ENCODE measurements around the gene SAMD8.

The SAMD8 gene

GRCh38 chr10:75111365-75111906, at the start of gene SAMD8:
Gene SAMD8 (plus strand): TSS chr10:75111656. CDS start chr10:75150529, 38,873 bp downstream.
- H3K4me3 ChIP-seq (ENCODE audit: low read length), result peak within 1 kb of the TSS; percentile 86
- TF ChIP-seq CTCF (IDR thresholded peaks at IDR 0.05; ENCODE audit: insufficient read depth, low read depth, low read length, missing control alignments), result peak; percentile 13
- peak; percentile 95 for DNase-seq (ENCODE audit: low read depth)

DNA sequence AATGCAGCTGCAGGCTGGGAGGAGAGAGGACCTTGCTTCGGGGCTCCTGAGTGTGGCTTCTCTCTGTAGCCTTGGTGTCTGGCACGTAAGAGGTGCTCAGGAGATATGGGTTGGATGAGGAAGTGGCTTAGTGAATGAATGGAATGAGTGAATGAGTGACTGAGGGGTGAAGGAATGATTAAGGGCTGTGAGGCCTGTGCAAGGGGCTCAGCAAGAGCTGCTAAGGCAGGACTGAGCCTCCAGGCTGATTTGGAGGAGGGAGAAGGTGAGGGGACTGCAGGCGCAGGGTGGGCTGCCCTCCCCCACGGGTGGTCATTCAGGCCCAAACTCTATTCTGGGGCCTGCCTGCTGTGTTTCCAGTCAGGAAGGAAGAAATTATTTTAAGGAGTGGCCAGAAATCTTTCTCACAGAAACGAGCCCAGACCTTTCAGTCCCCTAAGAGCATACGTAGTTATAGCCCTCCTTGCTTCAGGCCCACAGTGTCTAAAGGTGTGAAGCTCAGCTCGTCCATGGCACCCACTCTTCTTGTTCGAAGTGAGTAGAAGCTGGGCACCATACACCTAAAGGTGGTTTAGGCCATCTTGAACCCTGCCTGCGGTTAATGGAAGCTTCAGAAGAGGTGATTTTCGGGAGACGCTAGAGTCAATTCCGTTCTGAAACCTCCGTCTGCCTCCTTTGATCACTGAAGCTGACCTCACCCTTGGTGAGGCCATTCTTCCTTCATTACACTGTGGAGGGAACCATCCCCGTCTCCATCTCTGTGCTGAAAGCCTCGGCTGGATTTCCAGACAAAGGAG, 49.5 kb upstream of the SAMD8 start:
- TF ChIP-seq CTCF (IDR thresholded peaks at IDR 0.05; ENCODE audit: insufficient read depth, low read depth, low read length, missing control alignments), result no peak
- no peak overlapping the region for H3K4me3 ChIP-seq (ENCODE audit: low read length)
- DNase-seq (ENCODE audit: low read depth), result no peak

GRCh38 chr10:75062506-75063299, 48.8 kb upstream of the SAMD8 start:
- no peak for TF ChIP-seq CTCF (IDR thresholded peaks at IDR 0.05; ENCODE audit: insufficient read depth, low read depth, low read length, missing control alignments)
- H3K4me3 ChIP-seq (ENCODE audit: low read length), result no peak overlapping the region
- peak; percentile 10 for DNase-seq (ENCODE audit: low read depth)

DNA sequence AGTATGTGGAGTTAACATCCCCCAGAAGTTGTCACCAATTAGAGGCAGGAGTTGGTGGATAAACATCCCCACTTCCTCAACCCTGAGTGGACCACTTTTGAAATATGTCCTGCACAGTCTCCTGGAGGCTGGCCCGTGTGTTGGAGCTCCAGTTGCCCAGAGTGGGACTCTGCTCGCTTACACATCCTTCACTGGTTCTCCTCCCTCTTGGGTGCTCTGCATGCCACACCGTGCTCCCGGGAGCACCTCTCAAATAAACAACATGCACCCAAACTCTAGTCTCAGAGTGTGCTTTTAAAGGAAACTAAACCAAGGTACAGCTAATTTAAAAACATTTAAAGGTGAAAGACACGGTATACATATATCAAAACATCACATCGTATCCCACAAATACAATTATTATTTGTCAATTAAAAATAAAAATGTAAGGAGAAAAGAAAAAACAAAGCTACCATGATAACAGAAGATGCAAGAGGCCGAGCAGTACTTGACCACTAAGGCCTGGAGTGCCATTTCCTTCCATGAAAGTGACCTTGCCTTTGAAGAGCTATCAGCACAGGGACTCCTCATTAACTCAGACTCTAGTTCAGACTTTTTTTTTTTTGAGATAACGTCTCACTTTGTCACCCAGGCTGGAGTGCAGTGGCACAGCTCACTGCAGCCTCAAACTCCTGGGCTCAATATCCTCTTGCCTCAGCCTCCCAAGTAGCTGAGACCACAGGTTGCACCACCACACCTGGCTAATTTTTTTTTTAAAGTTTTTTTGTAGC, 47.8 kb upstream of the SAMD8 start:
- TF ChIP-seq CTCF (IDR thresholded peaks at IDR 0.05; ENCODE audit: insufficient read depth, low read depth, low read length, missing control alignments), result no peak
- no peak for DNase-seq (ENCODE audit: low read depth)
- no peak overlapping the region for H3K4me3 ChIP-seq (ENCODE audit: low read length)

DNA sequence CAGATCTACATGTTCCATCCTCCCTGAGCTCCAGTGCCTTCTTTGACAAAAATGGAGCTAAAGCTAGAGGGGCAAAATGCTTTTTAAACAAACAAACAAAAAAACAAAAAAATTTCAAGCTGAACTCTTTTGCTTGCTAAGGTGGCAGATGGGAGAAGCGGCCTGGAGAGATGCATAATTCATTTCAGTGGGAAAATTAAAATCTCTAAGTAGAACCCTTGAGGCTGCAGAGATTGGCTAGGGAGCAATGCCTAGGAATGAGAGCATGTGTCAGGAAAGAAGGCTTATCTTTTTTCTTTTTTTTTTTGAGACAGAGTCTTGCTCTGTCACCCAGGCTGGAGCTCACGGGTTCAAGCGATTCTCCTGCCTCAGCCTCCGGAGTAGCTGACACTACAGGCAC, 46.4 kb upstream of the SAMD8 start:
- TF ChIP-seq CTCF (IDR thresholded peaks at IDR 0.05; ENCODE audit: insufficient read depth, low read depth, low read length, missing control alignments), result no peak
- no peak for DNase-seq (ENCODE audit: low read depth)
- no peak overlapping the region for H3K4me3 ChIP-seq (ENCODE audit: low read length)

- no peak for DNase-seq (ENCODE audit: low read depth)
- no peak for TF ChIP-seq CTCF (IDR thresholded peaks at IDR 0.05; ENCODE audit: insufficient read depth, low read depth, low read length, missing control alignments)
- H3K4me3 ChIP-seq (ENCODE audit: low read length), result no peak overlapping the region
These were observed 45.2 kb upstream of the SAMD8 start for GRCh38 chr10:75066271-75066670.

Data from epithelial cell of esophagus (primary cell).